Stimulated activated CD8-positive, alpha-beta memory T cell treated with anti-CD3 and anti-CD28 coated beads, Interleukin-15, amount 100 ng/mL, for 48 hours (primary cell): ENCODE data around the gene UBTF.

ENCODE experiments used
- DNase-seq, 2 donors: peaks; one replicate each; pipeline ENCODE4 v3.0.0-alpha.2; 2020; ENCODE audit warnings: low read depth in 2 of 2

UBTF gene

DNA sequence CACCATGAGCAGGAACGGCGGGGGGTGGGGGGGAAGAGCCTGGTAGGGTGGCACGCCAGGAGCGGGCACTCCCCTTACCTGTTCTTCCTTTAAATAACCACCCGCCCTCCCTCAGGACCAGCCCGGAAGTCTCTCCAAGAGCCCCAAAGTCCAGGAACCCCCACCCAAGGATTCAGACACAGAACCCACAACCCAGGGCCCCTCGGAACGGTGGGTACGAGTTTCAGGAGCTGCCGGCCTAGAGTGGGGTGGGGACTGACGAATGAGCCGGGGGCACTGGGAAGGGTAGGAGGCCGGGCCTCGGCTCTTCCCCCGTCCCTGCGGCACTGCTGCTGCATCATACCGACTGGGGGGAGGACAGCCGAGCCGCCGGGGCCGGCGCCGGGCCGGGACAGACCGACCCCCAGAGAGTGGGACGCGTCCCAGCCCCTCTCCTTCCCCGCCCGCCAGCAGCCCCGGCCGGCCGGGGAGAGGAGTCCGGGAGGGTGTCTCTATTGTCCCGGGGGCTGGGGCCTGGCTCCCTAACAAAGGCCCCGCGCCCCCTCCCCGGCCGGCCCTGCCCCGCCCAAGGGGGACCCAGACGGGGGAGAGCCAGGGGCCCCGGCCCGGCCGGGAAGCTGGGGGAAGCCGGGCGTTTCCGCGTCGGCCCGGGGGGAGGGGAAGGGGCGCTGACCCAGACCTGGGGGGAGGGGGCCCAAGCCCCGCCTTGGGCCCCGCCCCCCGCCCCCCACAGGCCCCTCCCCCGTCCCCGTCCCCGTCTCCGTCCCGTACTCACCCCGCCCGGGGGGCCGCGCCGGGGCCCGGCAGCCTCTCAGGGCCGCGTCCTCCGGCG lies 20.5 kb downstream of the UBTF start:
- no peak for DNase-seq

DNA sequence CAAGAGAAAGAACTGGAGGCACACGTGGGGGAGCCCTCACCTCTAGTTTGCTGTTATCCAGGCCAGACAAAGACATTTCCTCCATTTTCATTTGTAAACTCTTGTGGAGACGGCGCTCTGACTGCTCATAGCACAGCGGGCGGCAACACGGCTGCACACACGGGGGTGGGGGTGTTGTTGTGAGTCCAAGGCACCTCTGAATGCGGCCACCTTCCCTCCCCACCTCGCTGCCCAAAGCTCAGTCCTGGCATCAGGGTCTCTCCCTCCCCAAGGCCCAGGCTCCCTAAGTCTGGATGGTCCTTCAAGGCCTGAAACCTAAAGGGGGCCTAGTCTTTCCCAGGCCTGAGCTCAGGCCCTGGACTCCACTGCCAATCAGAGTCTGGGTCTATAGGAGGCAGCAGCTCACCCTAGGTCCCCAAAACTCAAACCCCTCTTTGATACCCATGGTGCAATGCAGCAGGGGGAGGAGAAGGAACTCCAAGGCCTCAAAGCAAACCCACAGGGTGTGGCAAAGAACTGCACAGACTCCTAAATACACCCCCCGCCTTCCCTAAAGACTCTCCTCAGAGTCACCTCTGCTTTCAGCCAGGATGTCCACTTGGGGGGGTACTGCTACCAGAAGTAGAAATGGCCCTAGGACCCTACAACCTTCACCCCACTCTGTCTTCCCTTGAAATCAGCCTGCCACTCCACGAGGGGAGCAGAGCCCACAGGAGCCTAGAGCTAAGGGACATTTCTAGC lies 21.3 kb downstream of the UBTF start:
- no peak for DNase-seq

DNA sequence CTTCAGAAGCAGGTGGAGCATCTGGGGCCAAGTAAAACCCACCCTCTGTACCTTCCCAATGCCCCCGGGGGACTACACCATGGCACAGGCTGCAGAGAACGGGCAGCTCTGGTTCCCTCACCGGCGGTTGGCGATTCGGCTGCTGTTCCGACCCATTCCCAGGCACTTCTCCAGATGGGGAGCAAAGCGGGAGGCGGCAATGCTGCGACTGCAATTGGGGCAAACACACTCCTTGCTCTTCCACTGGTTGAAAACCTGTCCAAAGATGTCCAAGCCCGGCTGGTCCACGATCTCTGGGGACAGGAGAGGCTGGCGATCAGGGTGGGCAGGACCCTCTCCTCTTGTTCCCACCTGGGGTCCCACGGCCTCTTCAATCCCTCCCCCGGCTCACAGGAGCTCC lies 22.4 kb downstream of the UBTF start:
- no peak for DNase-seq

DNA sequence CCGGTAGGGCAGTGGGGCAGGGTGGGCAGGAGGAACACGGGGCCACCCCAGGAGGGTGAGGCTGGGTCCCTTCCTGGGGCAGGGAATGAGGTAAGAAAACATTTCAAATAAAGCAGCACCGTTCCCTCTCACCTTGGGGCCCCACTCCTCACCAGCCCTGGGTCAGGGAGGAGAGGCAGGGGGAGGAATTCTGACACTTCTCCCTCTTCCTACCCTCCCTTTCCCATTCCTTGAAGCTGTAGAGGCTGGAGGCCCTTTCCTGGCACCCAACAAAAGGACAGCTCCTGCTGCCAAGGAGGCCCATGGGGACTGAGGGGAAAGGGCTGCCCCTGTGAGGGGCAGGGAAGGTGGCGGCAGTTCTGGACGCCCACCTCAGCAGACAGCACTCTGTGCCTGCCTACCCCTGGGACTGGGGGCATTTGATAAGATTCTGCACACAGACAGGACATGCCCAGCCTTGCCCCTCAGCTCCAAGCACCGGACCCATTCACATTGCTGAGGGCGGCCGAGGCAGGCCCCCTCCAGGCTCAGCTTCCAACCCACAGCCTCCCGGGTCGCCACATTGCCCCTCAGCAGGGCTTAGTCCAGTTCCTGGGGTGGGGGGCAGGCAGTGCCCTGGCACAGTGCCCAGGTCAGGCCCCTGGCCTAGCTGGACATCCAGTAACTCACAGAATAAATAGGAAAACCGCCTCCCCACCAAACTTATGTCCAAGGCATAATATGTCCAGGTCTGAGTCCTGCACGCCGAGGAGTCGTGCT lies 26.0 kb downstream of the UBTF start:
- no peak for DNase-seq

DNA sequence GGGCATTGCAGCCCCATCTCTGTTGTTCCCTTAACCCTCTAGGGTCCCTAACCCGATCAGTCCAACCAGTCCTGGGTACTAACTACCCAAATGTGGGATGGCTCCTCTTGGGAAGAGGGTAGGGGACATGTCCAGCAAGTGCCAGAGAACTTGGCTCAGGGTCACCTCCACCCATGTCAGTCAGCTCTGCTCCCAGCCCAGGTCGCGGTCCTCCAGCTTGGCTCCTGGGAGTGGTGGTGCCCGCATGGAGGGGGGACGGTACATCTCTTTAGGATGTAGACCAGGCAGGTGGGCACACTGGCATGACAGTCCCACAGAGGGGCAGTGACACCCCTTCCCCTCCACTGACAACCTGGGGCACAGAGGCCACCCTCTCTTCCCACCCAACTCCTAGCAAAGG lies 26.7 kb downstream of the UBTF start:
- DNase-seq, result no peak

DNA sequence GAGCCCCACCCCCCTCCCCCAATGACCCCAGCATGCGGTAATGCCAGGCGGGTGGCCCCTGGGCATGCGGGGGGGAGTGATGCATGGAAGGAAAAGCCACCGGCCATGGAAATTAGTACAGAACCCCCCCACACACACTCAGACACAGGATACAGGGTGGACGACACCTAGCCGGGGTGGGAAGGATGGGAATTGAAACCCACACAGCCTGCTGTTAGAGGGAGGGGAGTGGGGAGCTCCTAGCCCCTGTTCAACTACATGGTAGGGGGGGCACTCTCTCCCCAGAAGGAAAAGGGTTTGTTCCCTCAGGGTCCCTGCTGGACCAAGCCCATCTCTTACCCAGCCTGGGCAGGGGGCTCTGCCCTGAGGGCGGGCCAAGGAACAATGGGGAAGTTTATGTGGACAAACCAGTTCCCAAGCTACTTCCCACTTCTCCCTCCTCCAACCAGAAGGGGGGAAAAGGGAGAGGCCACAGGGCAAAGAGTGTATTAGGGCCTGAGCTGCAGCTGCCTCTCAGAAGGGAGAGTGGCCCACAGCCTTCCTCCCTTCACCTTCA lies 27.5 kb downstream of the UBTF start:
- no peak for DNase-seq

DNA sequence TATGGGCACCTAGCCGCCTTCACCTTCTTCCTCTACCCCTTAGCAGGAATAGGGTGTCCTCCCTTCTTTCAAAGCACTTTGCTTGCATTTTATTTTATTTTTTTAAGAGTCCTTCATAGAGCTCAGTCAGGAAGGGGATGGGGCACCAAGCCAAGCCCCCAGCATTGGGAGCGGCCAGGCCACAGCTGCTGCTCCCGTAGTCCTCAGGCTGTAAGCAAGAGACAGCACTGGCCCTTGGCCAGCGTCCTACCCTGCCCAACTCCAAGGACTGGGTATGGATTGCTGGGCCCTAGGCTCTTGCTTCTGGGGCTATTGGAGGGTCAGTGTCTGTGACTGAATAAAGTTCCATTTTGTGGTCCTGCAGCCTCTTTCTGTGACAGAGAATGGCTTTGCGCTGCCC lies 28.1 kb downstream of the UBTF start:
- DNase-seq, result no peak

DNA sequence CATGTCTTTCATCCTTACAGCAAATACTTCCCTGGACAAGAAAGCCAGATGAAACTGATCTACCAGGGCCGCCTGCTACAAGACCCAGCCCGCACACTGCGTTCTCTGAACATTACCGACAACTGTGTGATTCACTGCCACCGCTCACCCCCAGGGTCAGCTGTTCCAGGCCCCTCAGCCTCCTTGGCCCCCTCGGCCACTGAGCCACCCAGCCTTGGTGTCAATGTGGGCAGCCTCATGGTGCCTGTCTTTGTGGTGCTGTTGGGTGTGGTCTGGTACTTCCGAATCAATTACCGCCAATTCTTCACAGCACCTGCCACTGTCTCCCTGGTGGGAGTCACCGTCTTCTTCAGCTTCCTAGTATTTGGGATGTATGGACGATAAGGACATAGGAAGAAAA lies 29.0 kb downstream of the UBTF start:
- DNase-seq, result no peak

DNA sequence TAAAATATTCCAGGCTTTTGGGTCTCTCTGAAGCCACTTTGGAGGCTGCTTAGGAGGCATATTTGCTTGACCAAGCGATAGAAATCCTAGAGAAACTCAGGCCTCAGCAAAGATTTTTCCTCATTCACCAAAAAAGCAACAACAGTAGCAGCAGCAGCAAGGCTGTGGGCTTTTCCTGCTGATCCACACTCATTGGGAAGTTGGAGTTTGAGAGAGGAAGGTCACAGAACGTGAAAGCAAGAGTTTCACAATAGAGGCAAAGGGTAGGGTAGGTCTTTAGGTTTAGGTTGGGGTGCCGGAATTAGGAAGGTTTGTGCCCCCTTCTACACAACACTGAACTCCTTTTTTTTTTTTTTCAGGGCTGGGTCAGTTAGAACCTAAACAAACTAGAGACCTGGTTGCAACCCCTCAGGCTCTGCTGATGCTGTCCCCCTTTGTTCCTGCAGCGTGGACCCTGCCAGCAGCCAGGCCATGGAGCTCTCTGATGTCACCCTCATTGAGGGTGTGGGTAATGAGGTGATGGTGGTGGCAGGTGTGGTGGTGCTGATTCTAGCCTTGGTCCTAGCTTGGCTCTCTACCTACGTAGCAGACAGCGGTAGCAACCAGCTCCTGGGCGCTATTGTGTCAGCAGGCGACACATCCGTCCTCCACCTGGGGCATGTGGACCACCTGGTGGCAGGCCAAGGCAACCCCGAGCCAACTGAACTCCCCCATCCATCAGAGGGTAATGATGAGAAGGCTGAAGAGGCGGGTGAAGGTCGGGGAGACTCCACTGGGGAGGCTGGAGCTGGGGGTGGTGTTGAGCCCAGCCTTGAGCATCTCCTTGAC lies 30.7 kb downstream of the UBTF start:
- no peak for DNase-seq

DNA sequence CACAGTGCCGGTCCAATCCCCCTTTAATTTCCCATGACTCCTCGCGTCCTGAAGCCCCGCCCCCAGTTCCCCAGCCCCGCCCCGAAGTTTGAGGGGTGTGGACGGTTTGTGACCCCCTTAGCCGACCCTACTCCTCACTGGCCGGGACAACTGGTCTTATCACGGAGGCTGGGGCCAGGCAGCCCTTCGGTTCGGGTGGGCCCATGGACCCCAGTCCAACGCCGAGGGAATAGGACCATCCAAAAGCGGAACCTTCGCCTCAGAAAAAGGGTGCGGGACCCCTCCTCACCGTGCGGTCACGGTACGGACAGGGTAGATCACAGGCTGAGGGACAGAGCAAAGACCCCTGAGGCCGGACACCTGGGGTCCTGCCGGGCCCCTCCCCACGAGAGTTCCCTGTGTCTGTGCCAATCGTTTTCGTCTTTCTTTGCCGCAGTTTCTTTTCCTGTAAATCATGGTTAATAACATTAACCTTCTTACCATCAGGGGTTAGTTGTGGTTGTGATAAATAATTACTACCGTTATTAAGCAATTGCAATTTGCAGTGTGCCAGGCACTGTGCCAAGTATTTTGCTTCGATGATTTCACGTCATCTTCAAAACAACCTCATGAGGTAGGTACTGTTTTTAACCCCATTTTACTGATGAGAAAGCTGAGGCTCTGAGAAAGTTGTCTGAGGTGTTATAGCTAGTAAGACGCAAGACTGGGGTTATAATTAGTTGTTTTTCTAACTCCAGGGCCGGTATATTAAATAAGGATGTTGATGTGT lies 32.2 kb downstream of the UBTF start:
- DNase-seq, result peak in 1 of 2 donors; percentile 48

DNA sequence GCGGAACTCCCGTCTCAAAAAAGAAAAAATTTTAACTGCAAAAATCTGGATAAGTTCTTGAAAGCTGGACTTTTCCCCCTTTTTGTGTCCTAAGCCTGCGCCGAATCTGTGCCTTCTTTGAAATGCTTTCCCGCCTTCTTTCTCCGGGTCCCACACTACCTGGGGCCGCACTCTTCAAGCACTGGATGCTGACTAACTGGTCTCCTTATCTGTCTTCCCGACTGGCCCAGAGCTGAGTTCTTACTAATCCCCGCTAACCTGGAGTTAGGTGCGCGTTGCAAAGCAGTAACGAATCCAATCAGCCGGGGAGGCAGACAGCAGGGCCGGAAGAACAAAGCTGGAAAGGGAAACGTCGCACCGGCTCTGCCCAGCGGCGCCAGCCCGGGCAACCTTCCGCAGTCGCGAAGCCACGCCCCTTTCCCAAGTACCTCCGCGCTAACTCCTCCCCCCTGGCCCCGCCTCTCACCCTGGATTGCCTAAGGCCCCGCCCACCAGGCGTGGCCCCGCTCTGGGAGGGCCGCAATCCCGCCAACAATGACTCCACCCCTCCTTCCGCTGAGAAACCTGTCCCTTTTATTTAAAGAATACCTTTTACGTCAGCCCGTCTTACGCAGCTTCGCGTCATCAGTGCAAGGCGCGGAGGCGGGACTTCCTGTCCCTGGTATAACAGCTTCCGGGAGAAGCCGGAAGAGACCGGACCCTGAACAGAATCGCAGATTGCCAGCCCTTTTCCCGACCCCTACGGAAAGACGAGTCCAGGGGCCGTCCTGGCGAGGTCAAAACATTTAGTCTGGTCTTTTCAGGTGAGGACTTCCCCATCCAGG lies 33.0 kb downstream of the UBTF start, which contains the start of gene TMUB2:
Gene TMUB2, plus strand, starts transcription at position 666 of the 824 bp plus-strand sequence. CDS start 737 bp downstream, outside the sequence.
- DNase-seq, result peak; percentile 97 to 99

DNA sequence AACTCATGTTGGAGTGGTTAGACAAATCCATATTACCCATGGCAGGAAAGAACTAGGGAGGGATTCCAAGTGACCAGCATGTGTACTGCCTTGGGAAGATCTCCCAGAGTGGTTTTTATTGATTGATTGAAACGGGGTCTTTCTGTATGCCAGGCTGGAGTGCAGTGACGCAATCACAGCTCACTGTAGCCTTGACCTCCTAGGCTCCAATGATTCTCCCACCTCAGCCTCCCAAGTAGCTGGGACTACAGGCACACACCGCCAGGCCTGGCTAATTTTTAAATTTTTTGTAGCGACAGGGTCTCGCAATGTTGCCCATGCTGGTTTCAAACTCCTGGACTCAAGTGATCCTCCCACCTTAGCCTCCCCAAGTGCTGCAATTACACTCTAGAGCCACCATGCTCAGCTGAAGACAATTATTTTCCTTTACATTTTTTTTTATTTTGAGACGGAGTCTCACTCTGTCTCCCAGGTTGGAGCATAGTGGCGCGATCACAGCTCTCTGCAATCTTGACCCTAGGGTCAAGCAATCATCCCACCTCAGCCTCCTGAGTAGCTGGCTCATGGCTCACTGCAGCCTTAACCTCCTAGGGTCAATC lies 35.2 kb downstream of the UBTF start:
- no peak for DNase-seq

DNA sequence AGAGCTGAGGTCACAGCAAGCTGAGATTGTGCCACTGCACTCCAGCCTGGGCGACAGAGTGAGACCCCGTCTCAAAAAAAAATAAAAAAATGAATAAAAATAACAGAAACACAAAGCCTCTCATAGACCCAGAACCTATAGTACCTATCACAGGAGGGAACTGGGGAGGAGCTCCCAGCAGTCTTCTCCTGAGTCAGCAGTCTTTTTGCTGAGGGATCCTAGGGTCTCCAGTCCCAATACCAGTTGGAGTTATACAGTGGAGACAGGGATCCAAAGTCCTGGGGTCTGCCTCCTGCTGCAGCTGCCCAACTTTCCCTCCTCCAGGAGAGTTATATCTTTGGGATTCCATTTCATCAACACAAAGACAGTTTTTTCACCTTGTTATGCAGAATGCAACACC lies 36.5 kb downstream of the UBTF start:
- DNase-seq, result no peak

DNA sequence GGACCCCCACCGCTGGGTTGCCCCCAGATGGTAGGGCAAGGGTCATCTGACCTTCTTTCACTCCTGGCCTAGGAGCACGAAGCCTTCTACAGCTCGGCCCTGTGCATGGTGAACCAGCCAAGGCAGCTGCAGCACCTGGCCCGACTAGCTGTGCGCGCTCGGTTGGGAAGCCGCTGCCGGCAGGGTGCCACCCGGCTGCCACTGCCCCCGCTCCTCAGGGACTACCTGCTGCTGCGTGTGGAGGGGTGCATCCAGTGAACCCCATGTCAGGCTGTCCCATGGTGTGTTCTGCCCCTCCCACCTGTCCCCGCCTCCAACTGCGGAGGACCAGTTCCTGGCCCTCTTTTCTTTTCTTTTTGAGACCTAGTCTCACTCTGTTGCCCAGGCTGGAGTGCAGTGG lies 41.3 kb downstream of the UBTF start:
- no peak for DNase-seq

DNA sequence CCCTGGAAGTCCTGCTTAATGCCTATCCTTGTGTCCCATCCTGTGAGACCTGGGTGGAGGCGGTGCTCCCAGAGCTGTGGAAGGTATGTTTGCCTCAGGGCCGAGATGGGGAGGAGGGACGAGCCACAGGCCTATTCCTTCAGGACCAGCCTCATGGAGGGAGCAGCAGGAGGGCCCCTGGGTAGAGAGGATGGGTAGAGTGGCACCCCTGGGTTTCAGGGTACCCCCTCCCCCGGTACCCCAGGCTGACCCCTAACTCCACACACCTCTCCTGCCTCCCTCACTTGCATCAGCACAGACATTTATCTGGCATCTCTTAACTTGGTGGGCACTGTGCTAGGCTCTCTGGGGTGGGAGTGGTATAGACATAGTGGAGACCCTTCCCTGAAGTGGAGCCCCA lies 41.8 kb downstream of the UBTF start:
- DNase-seq, result no peak

DNA sequence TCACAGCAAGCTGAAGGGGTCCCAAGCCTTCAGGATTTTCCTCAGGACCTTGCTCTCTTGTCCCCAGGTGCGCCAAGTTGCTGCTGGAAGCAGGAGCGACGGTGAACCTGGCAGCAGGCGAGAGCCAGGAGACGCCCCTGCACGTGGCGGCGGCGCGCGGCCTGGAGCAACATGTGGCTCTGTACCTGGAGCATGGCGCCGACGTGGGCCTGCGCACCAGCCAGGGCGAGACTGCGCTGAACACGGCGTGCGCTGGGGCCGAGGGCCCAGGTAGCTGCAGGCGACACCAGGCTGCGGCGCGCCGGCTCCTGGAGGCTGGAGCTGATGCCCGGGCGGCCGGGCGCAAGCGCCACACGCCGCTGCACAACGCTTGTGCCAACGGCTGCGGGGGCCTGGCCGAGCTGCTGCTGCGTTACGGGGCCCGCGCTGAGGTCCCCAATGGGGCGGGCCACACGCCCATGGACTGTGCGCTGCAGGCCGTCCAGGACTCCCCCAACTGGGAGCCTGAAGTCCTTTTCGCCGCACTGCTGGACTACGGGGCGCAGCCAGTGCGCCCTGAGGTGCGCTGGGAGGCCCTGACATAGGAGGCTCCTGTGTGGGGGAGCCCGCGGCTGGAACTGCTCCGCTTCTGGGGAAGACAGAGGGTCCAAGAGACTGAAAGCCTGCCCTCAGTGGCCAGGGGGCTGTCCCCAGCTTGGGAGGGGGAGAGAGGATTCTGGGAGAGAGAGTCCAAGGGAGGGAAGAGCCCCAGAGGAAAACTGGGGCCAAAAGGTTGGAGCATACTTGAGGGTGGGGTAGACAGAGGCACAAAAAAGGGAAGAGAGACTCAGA lies 42.6 kb downstream of the UBTF start:
- DNase-seq, result no peak

DNA sequence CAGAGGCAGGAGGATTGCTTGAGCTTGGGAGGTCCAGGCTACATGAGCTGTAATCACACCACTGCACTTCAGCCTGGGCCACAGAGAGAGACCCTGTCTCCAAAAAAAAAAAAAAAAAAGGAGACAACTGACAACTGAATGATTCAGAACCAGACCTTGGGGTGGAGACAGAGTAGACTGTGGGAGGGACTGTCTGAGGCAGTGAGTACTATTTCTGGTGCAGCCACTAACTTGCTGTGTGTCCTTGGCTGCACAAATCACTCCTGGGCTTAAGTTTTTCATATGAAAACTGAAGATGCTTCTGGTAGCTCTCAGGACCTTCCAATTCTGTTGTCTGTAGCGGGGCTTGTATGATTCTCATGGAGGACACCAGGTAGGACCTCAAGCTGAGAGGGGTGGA lies 43.2 kb downstream of the UBTF start:
- DNase-seq, result no peak

DNA sequence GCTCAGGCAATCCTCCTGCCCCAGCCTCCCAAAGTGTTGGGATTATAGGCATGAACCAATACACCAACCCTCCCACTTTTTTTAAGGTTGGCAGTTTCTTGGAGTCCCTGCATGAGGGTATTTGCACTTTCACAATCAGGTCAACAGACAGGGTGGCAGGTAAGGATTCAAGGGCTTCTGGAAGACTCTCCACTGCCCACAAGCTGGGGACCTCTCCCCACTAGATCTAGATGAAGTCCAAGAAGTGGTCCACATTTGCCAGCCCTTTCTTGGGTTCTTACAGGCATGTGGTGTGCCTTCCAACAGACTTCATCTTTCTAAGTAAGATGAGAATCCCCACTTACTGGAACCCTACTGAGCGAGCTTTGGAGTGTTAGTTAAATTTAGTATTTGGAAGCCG lies 45.0 kb downstream of the UBTF start:
- no peak for DNase-seq
